ENCODE data around the gene SUPT16H. TPM values are rescaled to one million over a fixed set of nuclear protein-coding genes. Genes with fewer than 3 reads are reported as not detected.
"Not testable (repeated sequence)": the region's sequence is repeated elsewhere in the genome, so short reads cannot be mapped to it uniquely, and the experiment has no call there.

The SUPT16H gene
- total RNA-seq, 4 donors from 2014 or later, result 27.2 to 33.5 (median 30.8) TPM

DNA sequence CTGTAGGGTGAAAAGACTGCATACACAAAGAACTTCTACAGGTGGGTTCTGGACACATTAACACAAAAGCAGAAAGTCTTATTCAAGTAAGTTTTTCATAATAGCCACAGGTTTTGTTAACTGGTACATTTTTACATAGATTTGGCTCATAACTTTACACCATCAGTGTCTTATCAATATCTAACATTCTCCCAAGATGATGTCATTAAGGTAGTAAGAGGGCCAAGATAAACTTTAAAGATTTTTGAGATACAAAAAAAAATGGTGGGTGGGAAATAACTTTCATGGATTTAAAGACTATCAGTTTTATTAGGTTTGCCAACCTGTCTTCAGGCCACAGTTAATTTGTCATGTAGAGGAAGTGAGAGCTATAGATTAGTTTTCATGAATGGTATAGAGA lies 1.7 kb downstream of the SUPT16H start:
- Histone ChIP-seq H3K27ac (no peak overlapping the region), H3K4me3 (no peak overlapping the region), H3K4me1 (peaks cover 16 to 29% of the 10 kb centered on the region in 2 donors), H3K27me3 (no peaks in the 10 kb centered on the region), H3K9me3 (no peaks in the 10 kb centered on the region), H3K36me3 (peaks cover 0 to 23% of the 10 kb centered on the region in 2 donors)
- DNase-seq (no peak), ATAC-seq (no peak)
- in situ Hi-C loops (cut with MboI; ENCODE audit: low sequenced_read_pairs in 4 of 4), result loop anchor here in 1 of 4 donors (25.0 kb wide), 1 partner anchor 145 kb away; no protein-coding TSS in a partner anchor
- TF ChIP-seq, protein P1, sequence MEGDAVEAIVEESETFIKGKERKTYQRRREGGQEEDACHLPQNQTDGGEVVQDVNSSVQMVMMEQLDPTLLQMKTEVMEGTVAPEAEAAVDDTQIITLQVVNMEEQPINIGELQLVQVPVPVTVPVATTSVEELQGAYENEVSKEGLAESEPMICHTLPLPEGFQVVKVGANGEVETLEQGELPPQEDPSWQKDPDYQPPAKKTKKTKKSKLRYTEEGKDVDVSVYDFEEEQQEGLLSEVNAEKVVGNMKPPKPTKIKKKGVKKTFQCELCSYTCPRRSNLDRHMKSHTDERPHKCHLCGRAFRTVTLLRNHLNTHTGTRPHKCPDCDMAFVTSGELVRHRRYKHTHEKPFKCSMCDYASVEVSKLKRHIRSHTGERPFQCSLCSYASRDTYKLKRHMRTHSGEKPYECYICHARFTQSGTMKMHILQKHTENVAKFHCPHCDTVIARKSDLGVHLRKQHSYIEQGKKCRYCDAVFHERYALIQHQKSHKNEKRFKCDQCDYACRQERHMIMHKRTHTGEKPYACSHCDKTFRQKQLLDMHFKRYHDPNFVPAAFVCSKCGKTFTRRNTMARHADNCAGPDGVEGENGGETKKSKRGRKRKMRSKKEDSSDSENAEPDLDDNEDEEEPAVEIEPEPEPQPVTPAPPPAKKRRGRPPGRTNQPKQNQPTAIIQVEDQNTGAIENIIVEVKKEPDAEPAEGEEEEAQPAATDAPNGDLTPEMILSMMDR (IDR thresholded peaks at IDR 0.05 in 4 of 5, conservative IDR thresholded peaks at IDR 0.05 in 1 of 5), result no peak
- TF ChIP-seq POLR2A (IDR thresholded peaks at IDR 0.05), result no peak
- intact Hi-C loops (cut with DNase I; ENCODE audit: low total_unique reads), result loop anchor here (5.0 kb wide), 2 partner anchors 115 to 140 kb away; partner anchors contain the start of gene HNRNPC

DNA sequence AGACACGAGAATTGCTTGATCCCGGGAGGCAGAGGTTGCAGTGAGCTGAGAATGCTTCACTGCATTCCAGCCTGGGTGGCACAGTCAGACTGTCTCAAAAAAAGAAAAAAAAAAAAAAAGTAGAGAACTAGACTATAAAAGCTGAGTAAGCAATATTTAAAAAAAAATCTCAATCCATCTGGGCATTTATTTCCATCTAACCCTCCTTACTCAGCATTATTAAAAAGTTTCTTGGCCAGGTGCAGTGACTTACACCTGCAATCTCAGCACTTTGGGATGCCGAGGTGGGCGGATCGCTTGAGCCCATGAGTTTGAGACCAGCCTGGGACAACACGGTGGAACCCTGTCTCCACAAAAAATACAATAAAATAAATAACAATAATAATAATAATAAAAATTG lies 4.5 kb downstream of the SUPT16H start:
- Histone ChIP-seq H3K9me3 (no peaks in the 10 kb centered on the region), H3K4me1 (peaks cover 12 to 23% of the 10 kb centered on the region in 2 donors), H3K36me3 (peaks cover 0 to 4% of the 10 kb centered on the region in 2 donors), H3K27me3 (no peaks in the 10 kb centered on the region), H3K27ac (no peak overlapping the region), H3K4me3 (no peak overlapping the region)
- intact Hi-C loops (cut with DNase I; ENCODE audit: low total_unique reads) (no loop called here), in situ Hi-C loops (cut with MboI; ENCODE audit: low sequenced_read_pairs in 4 of 4) (loop anchor here in 1 of 4 donors (25.0 kb wide), 1 partner anchor 142 kb away; no protein-coding TSS in a partner anchor)
- no peak for TF ChIP-seq POLR2A (IDR thresholded peaks at IDR 0.05)
- TF ChIP-seq, protein P1 (IDR thresholded peaks at IDR 0.05 in 4 of 5, conservative IDR thresholded peaks at IDR 0.05 in 1 of 5), result no peak
- DNase-seq (no peak), ATAC-seq (no peak)

DNA sequence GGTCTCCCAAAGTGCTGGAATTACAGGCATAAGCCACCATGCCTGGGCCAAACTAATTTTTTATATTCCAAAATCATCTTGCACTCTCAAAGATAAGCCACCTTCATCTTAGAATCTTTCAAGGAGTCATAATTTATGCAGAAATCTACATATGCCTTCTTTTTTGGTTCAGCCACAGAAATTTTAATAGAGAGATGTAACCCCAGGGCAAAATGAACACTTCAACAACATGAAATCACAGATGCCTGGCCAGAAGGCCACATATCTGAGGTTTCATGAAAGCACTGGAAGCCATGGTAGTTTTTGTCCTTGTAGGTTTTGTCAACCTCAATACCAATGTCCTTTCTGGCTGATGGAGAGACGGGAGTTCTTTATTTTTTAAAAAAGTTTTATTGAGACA lies 9.8 kb downstream of the SUPT16H start:
- Histone ChIP-seq H3K9me3 (no peaks in the 10 kb centered on the region), H3K27ac (no peak overlapping the region), H3K4me3 (no peak overlapping the region), H3K36me3 (peaks cover 3 to 41% of the 10 kb centered on the region in 2 donors), H3K4me1 (no peaks in the 10 kb centered on the region), H3K27me3 (no peaks in the 10 kb centered on the region)
- intact Hi-C loops (cut with DNase I; ENCODE audit: low total_unique reads), result no loop called here
- DNase-seq (no peak), ATAC-seq (no peak)
- in situ Hi-C loops (cut with MboI; ENCODE audit: low sequenced_read_pairs in 4 of 4), result no loop called here
- TF ChIP-seq POLR2A (IDR thresholded peaks at IDR 0.05), result no peak
- TF ChIP-seq, protein P1 (IDR thresholded peaks at IDR 0.05 in 4 of 5, conservative IDR thresholded peaks at IDR 0.05 in 1 of 5), result no peak

DNA sequence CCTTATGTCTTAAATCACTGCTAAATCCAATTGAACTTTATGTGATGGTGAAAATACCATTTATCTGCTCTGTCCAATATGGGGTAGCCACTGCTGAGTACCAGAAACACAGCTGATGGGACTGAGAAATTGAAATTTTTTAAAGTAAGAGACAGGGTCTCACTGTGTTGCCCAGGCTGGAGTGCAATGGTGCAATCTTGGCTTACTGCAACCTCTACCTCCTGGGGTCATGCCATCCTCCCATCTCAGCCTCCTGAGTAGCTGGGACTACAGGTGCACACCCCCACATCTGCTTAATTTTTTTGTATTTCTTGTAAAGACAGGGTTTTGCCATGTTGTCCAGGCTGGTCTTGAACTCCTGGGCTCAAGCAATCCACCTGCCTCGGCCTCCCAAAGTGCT lies 11.0 kb downstream of the SUPT16H start:
- ATAC-seq; H3K4me3 ChIP-seq; H3K4me1 ChIP-seq; intact Hi-C loops (cut with DNase I; ENCODE audit: low total_unique reads); H3K27me3 ChIP-seq; H3K27ac ChIP-seq; H3K9me3 ChIP-seq; DNase-seq; in situ Hi-C loops (cut with MboI; ENCODE audit: low sequenced_read_pairs in 4 of 4): not testable (repeated sequence)
- H3K36me3 ChIP-seq, result peaks cover 3 to 49% of the 10 kb centered on the region in 2 donors

DNA sequence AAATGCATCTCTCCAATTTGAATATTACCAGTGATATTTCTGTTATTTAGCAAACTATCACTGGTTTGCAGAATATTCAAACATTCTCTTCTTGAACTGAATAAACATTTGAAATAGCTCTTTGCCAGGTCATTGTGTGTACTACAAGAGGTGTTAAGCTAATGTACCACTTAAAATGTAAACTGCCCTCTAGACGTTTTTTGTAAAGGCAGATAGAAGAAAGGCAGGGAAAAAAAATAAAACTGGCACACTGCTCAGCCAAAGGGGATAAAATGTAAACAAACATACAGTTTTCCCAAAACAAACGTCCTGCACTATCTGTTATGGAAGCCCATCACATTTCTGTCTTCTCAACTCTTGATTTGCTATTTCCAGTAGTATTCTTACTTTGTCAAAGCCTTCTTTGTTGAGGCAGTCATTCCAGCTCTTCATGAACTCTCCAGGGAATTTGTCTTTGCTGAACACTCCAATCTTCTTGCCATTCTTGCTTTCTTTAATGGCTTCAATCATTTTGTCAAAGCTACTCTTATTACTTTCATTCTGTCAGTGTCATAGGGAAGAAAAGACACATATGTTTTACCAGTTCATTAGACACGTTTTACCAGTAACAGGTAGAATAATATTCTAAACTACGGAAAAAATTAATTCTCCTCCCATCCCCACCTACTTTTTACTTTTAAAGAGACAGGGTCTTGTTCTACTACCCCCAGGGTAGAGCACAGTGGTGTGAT lies 13.7 kb downstream of the SUPT16H start:
- in situ Hi-C loops (cut with MboI; ENCODE audit: low sequenced_read_pairs in 4 of 4) (no loop called here), intact Hi-C loops (cut with DNase I; ENCODE audit: low total_unique reads) (no loop called here)

More for the DNA sequence above, 13.7 kb downstream of the SUPT16H start:
- Histone ChIP-seq H3K4me3 (no peak overlapping the region), H3K27me3 (no peaks in the 10 kb centered on the region), H3K36me3 (peaks cover 3 to 76% of the 10 kb centered on the region in 2 donors), H3K9me3 (no peaks in the 10 kb centered on the region), H3K4me1 (no peaks in the 10 kb centered on the region), H3K27ac (no peak overlapping the region)
- TF ChIP-seq, protein P1 (IDR thresholded peaks at IDR 0.05 in 4 of 5, conservative IDR thresholded peaks at IDR 0.05 in 1 of 5), result no peak
- no peak for TF ChIP-seq POLR2A (IDR thresholded peaks at IDR 0.05)
- ATAC-seq (no peak), DNase-seq (no peak)

Measured in gastrocnemius medialis (tissue), 4 donors.